ENCODE measurements around the gene KRT13.

The KRT13 gene

DNA sequence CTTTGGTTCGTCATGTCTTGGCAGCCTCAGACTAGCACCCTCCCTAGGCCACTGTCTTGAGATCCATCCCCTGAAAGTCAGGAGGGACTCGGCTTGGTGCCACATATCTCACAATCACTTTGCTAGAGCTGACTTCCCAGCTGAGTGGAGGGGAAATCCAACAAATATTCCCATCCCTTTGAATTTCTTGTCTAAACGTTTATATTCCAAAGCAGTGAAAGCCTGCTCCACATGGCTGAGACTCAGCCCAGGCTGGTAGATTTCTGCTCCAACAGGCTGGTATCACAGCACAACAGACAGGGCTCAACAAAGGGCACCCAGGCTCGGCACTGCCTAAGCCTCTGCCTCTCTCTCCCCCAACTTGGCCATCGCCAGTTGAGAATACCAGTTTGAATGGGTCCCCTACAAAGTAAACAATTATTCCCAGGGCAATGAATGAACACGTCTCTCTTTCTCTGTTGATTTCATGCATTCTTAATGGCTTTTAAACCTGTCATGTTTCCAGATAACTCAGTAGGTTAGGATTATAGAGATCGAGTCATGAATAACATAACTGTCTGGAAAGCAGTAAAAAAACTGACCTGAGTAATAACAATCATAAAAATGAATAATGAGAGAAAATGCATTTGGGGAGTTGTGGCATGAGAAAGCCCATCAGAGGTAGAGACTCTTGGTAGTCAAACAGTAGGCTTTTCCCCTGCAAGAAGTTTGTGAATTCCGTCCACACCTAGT, 1.0 kb downstream of the KRT13 start:
- peaks cover 7% of the 10 kb centered on the region for H3K27me3 Mint-ChIP-seq
- H3K36me3 Mint-ChIP-seq (ENCODE audit: low read depth): no peaks in the 10 kb centered on the region
- intact Hi-C loops (cut with micrococcal nuclease): no loop called here
- H3K27ac Mint-ChIP-seq: no peak overlapping the region
- H3K9me3 Mint-ChIP-seq: no peaks in the 10 kb centered on the region
- no peak overlapping the region for H3K4me3 Mint-ChIP-seq
- H3K4me1 Mint-ChIP-seq (ENCODE audit: low read depth): peaks cover 45% of the 10 kb centered on the region

DNA sequence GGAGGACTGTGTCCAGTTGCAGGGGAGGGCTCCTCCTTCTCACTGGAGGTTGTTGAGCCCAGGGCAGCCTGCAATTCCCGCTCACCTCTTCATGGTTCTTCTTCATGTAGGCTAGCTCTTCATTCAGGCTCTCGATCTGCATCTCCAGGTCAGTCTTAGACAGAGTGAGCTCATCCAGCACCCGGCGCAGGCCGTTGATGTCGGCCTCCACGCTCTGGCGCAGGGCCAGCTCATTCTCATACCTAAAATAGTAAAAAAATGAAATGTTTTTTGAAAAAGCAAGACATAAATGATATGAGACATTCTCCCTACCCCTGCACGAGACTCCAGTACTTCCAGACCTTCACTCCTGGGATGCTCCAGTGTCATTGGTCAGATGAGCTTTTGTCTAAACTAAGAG, 2.2 kb downstream of the KRT13 start:
- Mint-ChIP-seq H3K9me3 (no peaks in the 10 kb centered on the region), H3K27me3 (peaks cover 7% of the 10 kb centered on the region), H3K27ac (no peak overlapping the region), H3K36me3 (ENCODE audit: low read depth) (no peaks in the 10 kb centered on the region), H3K4me1 (ENCODE audit: low read depth) (peaks cover 57% of the 10 kb centered on the region), H3K4me3 (no peak overlapping the region)
- intact Hi-C loops (cut with micrococcal nuclease): no loop called here

DNA sequence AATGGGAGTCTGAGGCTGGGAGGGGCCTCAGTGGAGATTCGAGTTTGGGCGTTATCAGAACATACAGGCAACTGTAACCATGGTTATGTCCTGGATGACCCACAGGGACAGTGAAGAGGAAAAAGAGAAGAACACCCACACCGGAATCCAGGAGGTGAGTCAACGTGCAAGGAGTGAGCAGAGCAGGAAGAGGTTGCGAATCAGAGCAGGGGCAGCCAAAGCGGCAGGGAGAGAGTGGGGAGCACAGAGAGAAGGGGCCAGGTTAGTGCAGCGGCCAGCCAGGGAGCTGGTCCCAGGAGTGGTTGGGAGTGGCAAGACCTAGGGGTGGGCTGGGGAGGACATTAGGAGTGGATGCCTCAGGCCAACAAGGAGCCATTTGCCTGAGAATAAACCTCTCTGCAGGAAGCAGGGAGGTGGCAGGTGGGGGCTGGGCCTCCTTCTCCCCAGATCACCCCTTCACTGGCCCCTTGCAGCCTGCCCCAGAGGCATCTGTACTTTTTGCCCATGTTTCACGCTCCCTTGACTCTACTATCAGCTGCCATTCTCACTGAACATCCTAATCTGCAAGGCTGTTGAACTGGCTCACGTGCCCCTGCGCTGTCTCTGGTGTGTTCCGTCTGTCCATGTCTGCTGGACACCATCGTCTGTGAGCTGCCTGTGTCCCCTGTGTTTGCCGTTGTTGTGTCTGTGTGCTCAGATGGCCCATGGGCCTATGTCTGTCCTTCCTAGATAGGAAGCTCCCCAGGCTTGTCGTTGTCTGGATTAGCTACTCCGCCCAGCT, 5.1 kb downstream of the KRT13 start:
- Mint-ChIP-seq H3K36me3 (ENCODE audit: low read depth) (no peaks in the 10 kb centered on the region), H3K9me3 (no peaks in the 10 kb centered on the region), H3K4me1 (ENCODE audit: low read depth) (peaks cover 55% of the 10 kb centered on the region), H3K27me3 (peaks cover 5% of the 10 kb centered on the region), H3K27ac (peak overlapping the region; percentile 12), H3K4me3 (no peak overlapping the region)
- intact Hi-C loops (cut with micrococcal nuclease): no loop called here

DNA sequence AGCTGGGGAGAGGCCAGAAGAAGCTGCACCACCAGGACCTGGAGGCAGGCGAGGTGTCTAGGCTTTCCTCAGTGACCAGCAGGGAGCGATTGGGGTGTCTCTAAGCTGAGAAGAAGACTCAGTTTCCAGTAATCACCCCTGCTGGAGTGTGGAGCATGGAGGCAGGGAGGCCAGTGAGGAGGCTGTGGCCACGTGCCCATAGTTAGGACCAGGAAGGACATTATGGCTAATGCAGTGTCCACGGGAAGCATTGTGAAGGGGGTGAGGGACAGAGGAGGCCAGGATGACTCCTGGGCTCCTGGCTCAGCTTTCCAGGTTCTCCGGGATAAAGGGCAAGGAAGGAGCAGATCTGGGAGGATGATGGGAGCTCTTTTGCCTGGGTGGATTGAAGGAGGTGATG, 5.7 kb downstream of the KRT13 start:
- intact Hi-C loops (cut with micrococcal nuclease): loop anchor here (5.0 kb wide), 1 partner anchor 148 kb away; no protein-coding TSS in a partner anchor
- H3K36me3 Mint-ChIP-seq (ENCODE audit: low read depth): no peaks in the 10 kb centered on the region
- peaks cover 6% of the 10 kb centered on the region for H3K27me3 Mint-ChIP-seq
- no peaks in the 10 kb centered on the region for H3K9me3 Mint-ChIP-seq
- H3K27ac Mint-ChIP-seq: peak overlapping the region; percentile 12
- peaks cover 56% of the 10 kb centered on the region for H3K4me1 Mint-ChIP-seq (ENCODE audit: low read depth)
- no peak overlapping the region for H3K4me3 Mint-ChIP-seq

DNA sequence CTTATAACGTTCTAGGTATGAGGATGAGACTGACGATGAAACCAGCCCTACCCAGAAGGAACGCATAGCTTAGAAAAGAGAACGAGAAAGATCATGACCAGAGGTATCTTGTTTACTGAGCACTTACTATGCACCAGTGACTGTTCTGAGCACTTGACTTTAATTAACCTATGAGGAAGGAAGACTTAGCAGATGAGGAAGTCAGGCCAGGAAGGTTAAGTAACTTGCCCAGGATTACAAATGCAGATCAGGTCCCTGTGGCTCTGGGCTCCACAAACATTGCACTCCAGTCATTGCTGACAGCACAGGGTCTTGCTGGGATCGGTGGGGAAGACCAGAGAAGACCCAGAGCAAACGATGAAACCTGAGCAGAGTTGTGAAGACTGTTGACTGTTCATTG, 7.1 kb downstream of the KRT13 start:
- H3K27ac Mint-ChIP-seq: peak overlapping the region; percentile 50
- no peaks in the 10 kb centered on the region for H3K36me3 Mint-ChIP-seq (ENCODE audit: low read depth)
- H3K27me3 Mint-ChIP-seq: peaks cover 6% of the 10 kb centered on the region
- H3K4me1 Mint-ChIP-seq (ENCODE audit: low read depth): peaks cover 64% of the 10 kb centered on the region
- no peaks in the 10 kb centered on the region for H3K9me3 Mint-ChIP-seq
- no peak overlapping the region for H3K4me3 Mint-ChIP-seq
- intact Hi-C loops (cut with micrococcal nuclease): loop anchor here (5.0 kb wide), 1 partner anchor 149 kb away; no protein-coding TSS in a partner anchor

DNA sequence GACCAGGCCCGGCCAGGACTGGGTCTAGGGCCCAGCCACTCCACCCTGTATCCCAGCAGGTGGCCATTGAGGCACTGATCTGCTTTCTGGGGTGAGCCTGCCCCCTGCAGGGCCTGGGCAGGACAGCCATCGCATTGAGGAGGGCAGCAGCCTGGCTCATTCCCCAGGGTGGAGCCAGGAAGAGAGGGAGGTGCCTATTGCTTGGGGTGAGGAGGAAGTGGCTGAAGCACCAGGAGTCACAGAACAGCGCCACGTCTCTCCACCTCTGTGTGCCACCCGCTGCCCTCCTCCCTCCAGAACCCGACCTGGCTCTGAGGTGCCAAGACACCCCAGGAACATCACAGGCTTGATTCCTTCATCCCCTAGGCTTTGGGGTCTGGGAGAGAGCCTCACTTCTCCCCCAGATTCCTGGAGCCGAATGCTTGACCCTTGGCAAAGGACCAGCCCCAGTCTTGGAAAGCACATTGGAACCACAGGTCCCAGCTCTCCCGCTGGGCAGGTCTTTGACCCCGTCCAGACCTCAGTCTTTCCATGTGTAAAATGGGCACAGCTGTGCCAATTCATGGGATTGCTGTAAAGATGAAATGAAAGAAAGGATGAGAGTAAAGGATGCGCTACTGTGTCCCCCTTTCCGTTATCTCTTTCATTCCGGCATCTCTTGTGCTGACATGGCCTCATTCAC, 8.5 kb downstream of the KRT13 start:
- Mint-ChIP-seq H3K4me1 (ENCODE audit: low read depth) (peaks cover 77% of the 10 kb centered on the region), H3K9me3 (no peaks in the 10 kb centered on the region), H3K36me3 (ENCODE audit: low read depth) (no peaks in the 10 kb centered on the region), H3K27ac (peak overlapping the region; percentile 68), H3K4me3 (peak overlapping the region; percentile 17), H3K27me3 (peaks cover 6% of the 10 kb centered on the region)
- intact Hi-C loops (cut with micrococcal nuclease): loop anchor here (5.0 kb wide), 1 partner anchor 150 kb away; no protein-coding TSS in a partner anchor

DNA sequence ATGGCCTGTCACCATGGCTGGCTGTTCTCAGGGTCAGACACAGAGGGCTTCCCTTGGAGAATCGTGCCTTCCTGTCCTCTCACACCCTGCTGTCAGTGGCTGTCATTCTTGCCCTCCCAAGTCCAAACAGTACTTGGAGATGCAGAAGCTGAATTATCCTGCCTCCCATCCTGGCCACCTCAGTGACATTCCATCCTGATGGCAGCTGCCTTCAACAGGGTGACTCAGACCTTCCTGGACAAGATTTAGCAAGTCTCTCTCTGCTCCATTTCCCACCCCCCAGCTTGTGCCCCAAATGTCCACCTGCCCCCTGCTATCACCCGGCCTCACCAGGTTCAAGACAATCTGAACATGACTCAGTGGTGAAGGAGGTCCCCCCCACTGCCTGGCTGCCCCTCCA, 10.9 kb downstream of the KRT13 start:
- Mint-ChIP-seq H3K4me1 (ENCODE audit: low read depth) (peaks cover 82% of the 10 kb centered on the region), H3K4me3 (no peak overlapping the region), H3K36me3 (ENCODE audit: low read depth) (no peaks in the 10 kb centered on the region), H3K27ac (peak overlapping the region; percentile 54), H3K27me3 (peaks cover 2% of the 10 kb centered on the region), H3K9me3 (no peaks in the 10 kb centered on the region)
- intact Hi-C loops (cut with micrococcal nuclease): no loop called here

DNA sequence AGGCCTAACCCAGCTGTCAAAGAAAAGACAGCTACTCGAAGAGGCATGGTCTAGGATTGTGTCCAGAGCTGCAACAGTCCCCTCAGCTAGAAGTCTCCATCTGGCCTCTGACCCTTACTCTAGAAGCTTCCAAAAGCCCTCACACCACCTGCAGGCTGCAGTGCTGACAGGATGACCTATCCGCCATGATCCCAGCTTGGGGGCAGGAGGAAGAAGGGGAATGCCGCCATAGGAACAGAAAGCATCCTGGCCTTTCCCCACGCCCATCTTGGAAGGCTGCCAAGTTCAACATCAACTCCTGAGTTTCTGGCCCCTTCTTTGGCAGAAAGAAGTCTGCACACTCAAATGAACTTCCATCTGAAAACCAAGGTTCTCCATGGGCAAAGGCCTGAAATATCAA, 12.6 kb downstream of the KRT13 start:
- Mint-ChIP-seq H3K36me3 (ENCODE audit: low read depth) (no peaks in the 10 kb centered on the region), H3K9me3 (no peaks in the 10 kb centered on the region), H3K4me1 (ENCODE audit: low read depth) (peaks cover 78% of the 10 kb centered on the region), H3K27ac (no peak overlapping the region), H3K4me3 (no peak overlapping the region), H3K27me3 (peaks cover 2% of the 10 kb centered on the region)
- intact Hi-C loops (cut with micrococcal nuclease): no loop called here

DNA sequence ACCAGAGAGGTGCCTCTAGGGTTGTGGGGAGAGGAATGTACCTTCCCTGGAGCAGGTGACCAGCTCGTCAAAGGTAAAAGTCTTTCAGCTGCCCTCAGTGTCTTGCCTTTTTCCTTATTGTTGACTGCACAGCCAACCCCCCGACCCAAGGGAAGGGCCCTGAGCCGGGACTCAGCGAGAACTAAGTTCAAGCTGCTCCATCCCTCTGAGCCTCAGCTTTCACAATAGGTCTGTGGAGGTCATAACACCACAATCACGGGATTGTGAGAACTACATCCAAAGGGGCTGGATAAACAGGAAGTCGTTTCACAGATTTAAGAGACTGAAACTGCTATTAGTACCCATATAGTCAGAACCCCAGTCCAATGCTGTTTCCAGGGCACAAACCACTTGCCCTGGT, 13.1 kb downstream of the KRT13 start:
- H3K27me3 Mint-ChIP-seq: peaks cover 2% of the 10 kb centered on the region
- peaks cover 75% of the 10 kb centered on the region for H3K4me1 Mint-ChIP-seq (ENCODE audit: low read depth)
- no peaks in the 10 kb centered on the region for H3K36me3 Mint-ChIP-seq (ENCODE audit: low read depth)
- no peak overlapping the region for H3K4me3 Mint-ChIP-seq
- no peak overlapping the region for H3K27ac Mint-ChIP-seq
- intact Hi-C loops (cut with micrococcal nuclease): no loop called here
- no peaks in the 10 kb centered on the region for H3K9me3 Mint-ChIP-seq

DNA sequence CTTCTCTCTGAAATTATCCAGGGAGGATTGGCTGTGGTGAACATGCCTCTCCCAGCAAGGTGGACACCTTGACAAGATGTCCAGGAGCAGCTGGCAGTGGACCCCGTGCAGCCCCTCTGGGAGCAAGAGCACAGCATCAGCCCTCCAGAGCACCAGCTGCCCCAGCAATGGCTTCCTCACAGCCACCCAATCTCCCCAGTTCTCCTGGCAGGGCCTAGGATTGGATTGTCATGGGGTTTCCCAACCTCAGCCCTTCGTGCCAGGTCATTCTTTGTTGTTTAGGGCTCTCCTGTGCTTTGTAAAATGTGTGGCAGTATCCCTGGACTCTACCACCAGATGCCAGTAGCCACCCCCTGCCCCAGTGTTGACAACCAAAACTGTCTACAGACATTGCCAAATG, 13.9 kb downstream of the KRT13 start:
- H3K4me1 Mint-ChIP-seq (ENCODE audit: low read depth): peaks cover 73% of the 10 kb centered on the region
- no peaks in the 10 kb centered on the region for H3K9me3 Mint-ChIP-seq
- intact Hi-C loops (cut with micrococcal nuclease): no loop called here
- H3K27me3 Mint-ChIP-seq: peaks cover 4% of the 10 kb centered on the region
- no peaks in the 10 kb centered on the region for H3K36me3 Mint-ChIP-seq (ENCODE audit: low read depth)
- H3K27ac Mint-ChIP-seq: no peak overlapping the region
- no peak overlapping the region for H3K4me3 Mint-ChIP-seq

DNA sequence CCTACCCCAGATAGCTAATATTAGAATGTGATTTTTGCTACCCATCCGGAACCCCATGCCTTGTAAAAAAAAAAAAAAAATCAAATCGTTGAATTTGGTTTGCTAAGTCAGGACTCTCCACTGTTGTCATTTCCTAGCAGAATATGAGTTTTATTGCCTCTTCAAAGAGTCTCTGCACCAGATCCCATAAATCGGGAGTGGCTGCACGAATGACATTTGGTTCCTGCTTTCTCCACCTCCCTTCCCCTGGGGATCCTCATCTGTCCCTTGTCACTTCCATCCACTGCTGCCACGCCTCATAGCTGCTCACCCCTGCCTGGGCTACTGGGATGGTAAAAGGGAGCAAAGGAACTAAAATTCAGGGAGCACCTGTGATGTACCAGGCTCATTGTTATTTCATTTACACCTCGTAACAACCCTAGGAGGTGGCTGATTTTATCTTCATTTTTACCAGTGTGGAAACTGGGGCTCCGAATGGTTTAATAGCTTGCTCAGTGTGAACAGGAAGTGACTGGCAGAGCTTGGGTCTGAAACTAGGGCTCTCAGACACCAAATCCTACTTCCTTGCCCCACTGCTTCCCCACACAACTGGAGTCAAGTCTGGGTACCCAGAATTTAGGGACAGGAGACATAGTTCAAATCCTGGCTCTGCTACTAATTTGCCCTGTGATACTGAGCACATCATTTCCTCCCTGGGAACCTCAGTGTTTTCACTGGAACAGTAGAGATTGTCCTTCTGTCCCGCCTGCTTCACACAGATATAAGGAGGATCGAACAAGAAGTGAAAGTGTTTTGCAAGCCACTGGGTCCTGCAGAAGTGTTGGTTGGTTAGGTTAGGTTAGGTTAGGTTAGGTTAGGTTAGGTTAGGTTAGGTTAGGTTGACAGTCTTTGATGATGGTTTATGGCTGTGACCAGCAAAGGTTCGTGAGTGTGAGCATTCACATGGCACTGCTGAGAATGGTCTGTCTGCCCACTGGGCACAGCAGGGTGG, 15.1 kb downstream of the KRT13 start:
- intact Hi-C loops (cut with micrococcal nuclease): loop anchor here (5.0 kb wide), 1 partner anchor 172 kb away; no protein-coding TSS in a partner anchor
- H3K4me3 Mint-ChIP-seq: peak overlapping the region; percentile 21
- H3K9me3 Mint-ChIP-seq: no peaks in the 10 kb centered on the region
- peaks cover 8% of the 10 kb centered on the region for H3K27me3 Mint-ChIP-seq
- H3K27ac Mint-ChIP-seq: peak overlapping the region; percentile 68
- H3K4me1 Mint-ChIP-seq (ENCODE audit: low read depth): peaks cover 72% of the 10 kb centered on the region
- no peaks in the 10 kb centered on the region for H3K36me3 Mint-ChIP-seq (ENCODE audit: low read depth)

DNA sequence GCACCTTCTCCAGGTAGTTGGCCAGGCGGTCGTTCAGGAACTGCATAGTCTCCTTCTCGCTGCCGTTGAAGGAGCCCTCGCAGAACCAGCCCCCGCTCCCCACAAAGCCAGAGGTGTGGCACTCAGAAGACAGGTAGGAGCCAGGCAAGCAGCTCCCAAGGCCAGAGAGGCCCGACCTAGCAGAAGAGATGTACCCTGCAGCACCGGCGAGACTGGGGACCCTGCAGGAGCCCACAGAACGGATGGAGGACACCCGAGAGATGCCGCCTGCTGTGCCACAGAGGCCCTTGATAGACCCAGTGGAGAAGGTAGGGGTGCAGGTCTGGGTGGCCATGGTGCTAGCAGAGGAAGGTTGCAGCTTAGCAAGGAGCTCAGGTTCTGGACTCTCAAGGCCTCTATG, 15.9 kb downstream of the KRT13 start, which contains the start of gene KRT36:
TSS of gene KRT36 (minus strand) at position 380 of the 400 bp plus-strand sequence. CDS start at position 334, 46 bp downstream.
- no peaks in the 10 kb centered on the region for H3K36me3 Mint-ChIP-seq (ENCODE audit: low read depth)
- peaks cover 65% of the 10 kb centered on the region for H3K4me1 Mint-ChIP-seq (ENCODE audit: low read depth)
- peak within 1 kb of the TSS; percentile 68 for H3K27ac Mint-ChIP-seq
- peak within 1 kb of the TSS; percentile 21 for H3K4me3 Mint-ChIP-seq
- H3K9me3 Mint-ChIP-seq: no peaks in the 10 kb centered on the region
- intact Hi-C loops (cut with micrococcal nuclease): loop anchor here (5.0 kb wide), 1 partner anchor 173 kb away; no protein-coding TSS in a partner anchor
- peaks cover 7% of the 10 kb centered on the region for H3K27me3 Mint-ChIP-seq
